Heart left ventricle (tissue), 16 donors: ENCODE data around the gene ORC5. TPM values are rescaled to one million over a fixed set of nuclear protein-coding genes. Genes with fewer than 3 reads are reported as not detected.

Source experiments
- ATAC-seq, 4 donors: fragments of 200-7000 bp; cut with Tn5 transposase; one replicate each; pipeline ENCODE4 v1.9.1; 2020 to 2022; ENCODE audit warnings: moderate library complexity in 4 of 4, mild to moderate bottlenecking in 3 of 4, moderate number of reproducible peaks in 1 of 4
- DNase-seq, 5 donors: peaks; one replicate each; pipeline ENCODE4 v3.0.0-alpha.2; 2020
- H3K27ac ChIP-seq, 12 donors: fragments of 200-600 bp; sonication (generic) in 4 of 12; one replicate each; pipeline versions ENCODE4 v1.5.0 to v1.8.0; 2016 to 2022; ENCODE audit warnings: mild to moderate bottlenecking in 2 of 12
- H3K27me3 ChIP-seq, 9 donors: fragments of 200-600 bp; sonication (generic) in 2 of 9; one replicate each; pipeline versions ENCODE4 v1.5.1 to v1.8.0; 2016 to 2022; ENCODE audit warnings: mild to moderate bottlenecking in 3 of 9
- H3K36me3 ChIP-seq, 9 donors: fragments of 200-600 bp; sonication (generic) in 2 of 9; one replicate each; pipeline versions ENCODE4 v1.5.0 to v1.8.0; 2018 to 2022; ENCODE audit warnings: mild to moderate bottlenecking in 2 of 9
- H3K4me1 ChIP-seq, 12 donors: fragments of 200-600 bp; sonication (generic) in 4 of 12; one replicate each; pipeline versions ENCODE4 v1.5.0 to v1.8.0; 2016 to 2022; ENCODE audit warnings: mild to moderate bottlenecking in 3 of 12
- H3K4me3 ChIP-seq, 12 donors: fragments of 200-600 bp; sonication (generic) in 4 of 12; one replicate each; pipeline versions ENCODE4 v1.5.0 to v1.8.0; 2017 to 2022; ENCODE audit warnings: mild to moderate bottlenecking in 9 of 12, moderate library complexity in 4 of 12
- H3K9me3 ChIP-seq, 12 donors: fragments of 200-600 bp; sonication (generic) in 4 of 12; one replicate each; pipeline versions ENCODE4 v1.5.0 to v1.8.0; 2016 to 2022; ENCODE audit warnings: mild to moderate bottlenecking in 1 of 12
- CTCF ChIP-seq, 12 donors: fragments of 200-600 bp; sonication (generic) in 4 of 12; IDR thresholded peaks; one replicate each; pipeline versions ENCODE4 v1.5.0 to v1.8.0; 2018 to 2022; ENCODE audit warnings: antibody characterized with exemption in 12 of 12, mild to moderate bottlenecking in 5 of 12
- POLR2A ChIP-seq, 2 donors: fragments of 450-650 bp; IDR thresholded peaks; one replicate each; pipeline ENCODE4 v1.6.1; 2017; ENCODE audit warnings: antibody characterized with exemption in 2 of 2, mild to moderate bottlenecking in 2 of 2, moderate library complexity in 2 of 2
- WGBS, 4 donors: extraction: QIAGEN DNeasy Blood & Tissue Kit in 2 of 4; methylation state at CpG; one replicate each; pipeline versions ENCODE4 v1.1.5 to v1.1.7; 2013 to 2018; 5-methylcytosine and 5-hydroxymethylcytosine counted together
- intact Hi-C, 10 donors: fragments of 100-400 bp; cut with DNase I; formaldehyde crosslinking; loops; one replicate each; pipeline versions ENCODE4 v1.11.1 to v1.14.2; 2022
- polyA plus RNA-seq, 2 donors: library from polyadenylated mRNA; stranded (reverse); fragments of 200-250 nt; gene quantifications; one replicate each; pipeline ENCODE4 v1.2.3, GENCODE V29; 2013
- total RNA-seq, 9 donors: library from RNA; depleted of rRNA in 2 of 9; stranded (reverse); fragments of >200 nt in 2 of 9; fragmentation: NEBNext Ultra II Directional in 3 of 9; extraction: Animal tissue kit (Norgen Biotek cat#: 25700) in 3 of 9; gene quantifications; one replicate each; pipeline versions ENCODE4 v1.1.0 to v1.2.4, GENCODE V29; 2016 to 2023
- donor health status: ischemic (EF 13 %, LVEDD 7.1; RV severe dilation, severe dysfunction).
- donor health status: healthy with polysubstance abuse.
- donor health status: DM: no; HTN: yes; CAD: no.
- donor health status: DM: no; HTN: no; CAD: no.
- donor health status: ischemic (EF 25% LVEDD 6.9; RV normal size, moderate dysfunction).
- donor health status: ischemic (EF 25% LVEDD 5.7; RV mildly dilated, moderate dysfunction).
- donor health status: healthy.
- donor health status: DM: yes; HTN: yes; CAD: no.
- donor health status: ischemic (EF 35%, LVEDD 5.7; RV mildly dilated, moderate dysfunction).
- donor health status: nonischemic (EF 11% LVEDD 7.7; RV severe dilation, severe dysfunction).
- donor health status: DM: yes; HTN: yes; CAD: no.
- donor health status: PGD.
- donor health status: ischemic (EF 29% LVEDD 5.4; RV normal size, mild dysfunction).
- donor health status: nonischemic (EF 23%, LVEDD 6.1; RV moderate dilation, normal function).

ORC5 gene
- total and polyA plus RNA-seq, 11 donors: 2.4 to 11.2 (median 7.0) TPM

DNA sequence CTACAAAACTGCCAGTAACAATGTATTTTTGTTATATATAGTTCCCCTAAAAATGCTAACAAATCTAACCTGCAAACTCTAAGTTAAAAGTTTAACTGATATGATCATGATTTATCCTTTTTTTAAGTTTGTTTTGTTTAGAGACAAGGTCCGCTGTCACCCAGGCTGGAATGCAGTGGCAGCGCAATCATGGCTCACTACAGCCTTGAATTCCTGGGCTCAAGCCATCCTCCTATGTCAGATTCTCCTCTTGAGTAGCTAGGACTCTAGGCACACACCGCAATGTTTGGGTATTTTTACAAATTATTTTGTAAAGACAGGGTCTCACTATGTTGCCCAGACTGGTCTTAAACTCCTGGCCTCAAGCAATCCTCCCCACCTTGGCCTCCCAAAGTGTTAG is 46.6 kb downstream of the ORC5 start:
- Histone ChIP-seq H3K27me3 (no peaks in the 10 kb centered on the region), H3K27ac (no peak overlapping the region), H3K4me1 (peaks cover 0 to 4% (median 0%) of the 10 kb centered on the region in 12 donors), H3K4me3 (no peak overlapping the region), H3K9me3 (no peaks in the 10 kb centered on the region), H3K36me3 (peaks cover 0 to 58% (median 48%) of the 10 kb centered on the region in 9 donors)
- DNase-seq (no peak), ATAC-seq (peak in 2 of 4 donors; percentile 46 to 55)
- 76 to 91% (median 86%) methylated on average over 3 of the region's 3 CpGs for WGBS, 4 donors
- no peak for TF ChIP-seq CTCF (IDR thresholded peaks at IDR 0.05)
- no peak for TF ChIP-seq POLR2A (IDR thresholded peaks at IDR 0.05)
- intact Hi-C loops: loop anchor here in 6 of 10 donors (5.0 to 10.0 kb wide), 7 partner anchors 584 to 636 kb away; no protein-coding TSS in a partner anchor

DNA sequence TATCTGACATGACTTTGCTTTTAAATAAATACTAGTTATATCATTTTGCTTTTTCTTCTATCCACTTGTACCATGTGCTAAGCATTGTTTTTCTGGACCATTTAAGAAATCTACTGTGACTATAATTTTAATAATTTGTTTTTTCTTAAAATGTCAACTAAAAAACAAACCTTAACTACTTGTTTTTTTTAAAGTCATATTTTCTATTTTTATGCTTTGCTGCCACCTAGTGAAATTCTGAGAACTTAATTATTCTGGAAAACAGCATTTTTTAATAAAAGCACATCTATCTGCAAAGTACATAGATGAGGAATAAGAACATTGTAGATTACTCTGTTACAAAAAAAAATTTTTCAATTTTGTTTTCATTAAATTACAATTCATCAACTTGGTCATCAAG is 47.4 kb downstream of the ORC5 start:
- Histone ChIP-seq H3K27me3 (no peaks in the 10 kb centered on the region), H3K4me1 (peaks cover 0 to 4% (median 0%) of the 10 kb centered on the region in 12 donors), H3K4me3 (no peak overlapping the region), H3K36me3 (peaks cover 0 to 50% (median 39%) of the 10 kb centered on the region in 9 donors), H3K27ac (no peak overlapping the region), H3K9me3 (no peaks in the 10 kb centered on the region)
- intact Hi-C loops: loop anchor here in 6 of 10 donors (5.0 to 10.0 kb wide), 7 partner anchors 583 to 636 kb away; no protein-coding TSS in a partner anchor
- DNase-seq: no peak
- ATAC-seq: no peak
- TF ChIP-seq POLR2A (IDR thresholded peaks at IDR 0.05) (no peak), CTCF (IDR thresholded peaks at IDR 0.05) (peak in 8 of 12 donors; percentile 21 to 52 (median 38))

DNA sequence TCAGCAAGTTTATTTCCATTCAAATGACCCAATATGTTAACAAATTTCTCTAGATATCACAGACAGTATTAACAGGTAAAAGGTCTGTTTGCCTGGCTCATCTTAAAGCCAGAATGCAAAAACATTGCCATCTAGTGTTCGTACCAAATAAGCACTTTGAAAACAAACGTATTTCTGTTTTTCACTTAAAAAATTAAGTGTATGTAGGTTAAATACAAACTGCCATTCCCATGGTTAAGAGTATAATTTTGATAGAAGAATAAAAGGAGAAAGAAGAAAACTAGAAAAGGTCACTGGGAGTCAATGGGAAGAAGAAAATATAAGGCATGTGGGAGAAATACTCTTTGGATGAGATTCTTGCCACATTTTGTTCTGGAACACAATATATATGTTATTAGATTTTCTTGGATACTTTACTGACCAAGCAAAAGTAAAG is 51.0 kb downstream of the ORC5 start:
- Histone ChIP-seq H3K27me3 (no peaks in the 10 kb centered on the region), H3K4me3 (no peak overlapping the region), H3K36me3 (peaks cover 0 to 29% (median 8%) of the 10 kb centered on the region in 9 donors), H3K9me3 (no peaks in the 10 kb centered on the region), H3K27ac (no peak overlapping the region), H3K4me1 (peaks cover 0 to 4% (median 0%) of the 10 kb centered on the region in 12 donors)
- ATAC-seq (no peak), DNase-seq (no peak)
- WGBS, 4 donors: 27 to 39% (median 29%) methylated on average over 2 of the region's 2 CpGs
- TF ChIP-seq CTCF (IDR thresholded peaks at IDR 0.05): peak; percentile 18 to 64 (median 48)
- no peak for TF ChIP-seq POLR2A (IDR thresholded peaks at IDR 0.05)
- intact Hi-C loops: loop anchor here in 8 of 10 donors (2.0 to 10.0 kb wide), 9 partner anchors 580 to 710 kb away; partner anchors contain the start of gene SLC26A5 (in 1 of the 8)

GRCh38 chr7:104153287-104153686 is 54.5 kb downstream of the ORC5 start:
- ATAC-seq: no peak
- Histone ChIP-seq H3K27ac (no peak overlapping the region), H3K36me3 (peaks cover 0 to 33% (median 3%) of the 10 kb centered on the region in 9 donors), H3K4me3 (no peak overlapping the region), H3K4me1 (no peaks in the 10 kb centered on the region), H3K9me3 (no peaks in the 10 kb centered on the region), H3K27me3 (no peaks in the 10 kb centered on the region)
- no peak for DNase-seq
- WGBS, 4 donors: 66 to 84% (median 74%) methylated on average over 4 of the region's 4 CpGs
- intact Hi-C loops: loop anchor here in 3 of 10 donors (10.0 kb wide), 2 partner anchors 578 to 628 kb away; no protein-coding TSS in a partner anchor
- TF ChIP-seq POLR2A (IDR thresholded peaks at IDR 0.05): no peak
